Measurements from ENCODE around the gene UGT1A4.

DNA sequence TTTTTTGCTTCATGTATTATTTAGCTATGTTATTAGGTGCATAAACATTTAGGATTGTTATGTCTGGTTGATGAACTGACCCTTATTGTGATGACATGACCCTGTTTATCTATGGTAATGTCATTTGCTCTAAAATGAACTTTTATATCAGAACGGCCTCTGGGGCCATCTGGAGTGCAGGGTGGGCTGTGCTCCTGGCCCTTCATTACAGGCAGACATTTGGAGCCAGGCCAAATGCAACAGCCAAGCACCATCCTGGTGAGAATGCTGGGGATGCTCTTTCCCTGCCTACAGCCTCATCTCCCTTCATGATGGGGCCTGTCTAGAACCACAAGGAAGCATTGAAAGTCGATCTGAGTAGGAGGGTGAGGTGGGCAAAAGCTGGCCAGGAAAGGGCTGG, 97.8 kb downstream of the UGT1A4 start:
- no peak for TF ChIP-seq CTCF (IDR thresholded peaks at IDR 0.05 in 2 of 3, conservative IDR thresholded peaks at IDR 0.05 in 1 of 3; ENCODE audit: borderline replicate concordance in 1 of 3, insufficient read depth in 1 of 3, low read depth in 2 of 3, low read length in 2 of 3)
- TF ChIP-seq CEBPB (IDR thresholded peaks at IDR 0.05; ENCODE audit: low read depth), result no peak
- no peak for TF ChIP-seq POLR2AphosphoS5 (IDR thresholded peaks at IDR 0.05; ENCODE audit: low read depth, low read length)
- no peak for TF ChIP-seq EZH2phosphoT487 (IDR thresholded peaks at IDR 0.05; ENCODE audit: borderline replicate concordance)
- TF ChIP-seq YY1 (IDR thresholded peaks at IDR 0.05; ENCODE audit: extremely low read depth, insufficient replicate concordance, low read depth, low read length), result no peak
- no peak for TF ChIP-seq ZNF274 (IDR thresholded peaks at IDR 0.05; ENCODE audit: low read depth, low read length)
- TF ChIP-seq POLR2A (IDR thresholded peaks at IDR 0.05; ENCODE audit: borderline replicate concordance, extremely low read depth, insufficient read depth, insufficient read length), result no peak
- no peak for TF ChIP-seq EZH2 (IDR thresholded peaks at IDR 0.05)
- TF ChIP-seq RAD21 (IDR thresholded peaks at IDR 0.05; ENCODE audit: low read depth), result no peak
- no peak for TF ChIP-seq REST (IDR thresholded peaks at IDR 0.05; ENCODE audit: low read depth)
- no peak for TF ChIP-seq ATF3 (IDR thresholded peaks at IDR 0.05)
- TF ChIP-seq SP1 (IDR thresholded peaks at IDR 0.05; ENCODE audit: low read depth), result no peak
- no peak for TF ChIP-seq CBX3 (IDR thresholded peaks at IDR 0.05; ENCODE audit: low read depth)
- TF ChIP-seq JUND (IDR thresholded peaks at IDR 0.05), result no peak

Data from HCT116 (cell line).